GM23338 (cell line): ENCODE results near the gene TENM4. TPM values are rescaled to one million over a fixed set of nuclear protein-coding genes. Genes with fewer than 3 reads are reported as not detected.

Source experiments
- ATAC-seq: fragments of 200-7000 bp; cut with Tn5 transposase; 3 replicates; pipeline ENCODE4 v1.9.1; 2020
- DNase-seq: peaks from one replicate; pipeline ENCODE4 v3.0.0-alpha.2; 2015; ENCODE audit warnings: low spot score
- H2AFZ ChIP-seq: fragments of 200-600 bp; sonication (generic); 2 replicates; pipeline ENCODE4 v1.8.0; 2016; ENCODE audit warnings: antibody characterized with exemption, mild to moderate bottlenecking, moderate library complexity
- H3F3A ChIP-seq: fragments of 200-600 bp; sonication (generic); replicated peaks from 2 replicates; pipeline ENCODE4 v1.8.0; 2017; ENCODE audit warnings: antibody characterized with exemption, mixed run types, low read depth
- H3K27ac ChIP-seq: fragments of 200-600 bp; sonication (generic); 2 replicates; pipeline ENCODE4 v1.6.1; 2016; ENCODE audit warnings: low read depth
- H3K27me3 ChIP-seq: fragments of 200-600 bp; sonication (generic); 2 replicates; pipeline ENCODE4 v1.8.0; 2016; ENCODE audit warnings: mild to moderate bottlenecking, mixed run types, moderate library complexity; ENCODE audit not compliant: insufficient read depth
- H3K36me3 ChIP-seq: fragments of 200-600 bp; sonication (generic); 2 replicates; pipeline ENCODE4 v1.8.0; 2016; ENCODE audit warnings: mild to moderate bottlenecking; ENCODE audit not compliant: insufficient read depth
- H3K4me1 ChIP-seq: fragments of 200-600 bp; sonication (generic); 2 replicates; pipeline ENCODE4 v1.8.0; 2016; ENCODE audit warnings: mild to moderate bottlenecking, moderate library complexity; ENCODE audit not compliant: insufficient read depth
- H3K4me2 ChIP-seq: fragments of 200-600 bp; sonication (generic); 2 replicates; pipeline ENCODE4 v1.7.1; 2017; ENCODE audit warnings: mixed run types
- H3K4me3 ChIP-seq: fragments of 200-600 bp; sonication (generic); 2 replicates; pipeline ENCODE4 v1.6.1; 2016; ENCODE audit warnings: mixed run types
- H3K79me2 ChIP-seq: fragments of 200-600 bp; sonication (generic); replicated peaks from 2 replicates; pipeline ENCODE4 v1.8.0; 2017; ENCODE audit warnings: mild to moderate bottlenecking; ENCODE audit not compliant: insufficient read depth
- H3K9me2 ChIP-seq: fragments of 200-600 bp; sonication (generic); 2 replicates; pipeline ENCODE4 v1.8.0; 2017; ENCODE audit not compliant: insufficient read depth
- H4K20me1 ChIP-seq: fragments of 200-600 bp; sonication (generic); replicated peaks from 2 replicates; pipeline ENCODE4 v1.8.0; 2017; ENCODE audit warnings: mild to moderate bottlenecking; ENCODE audit not compliant: insufficient read depth
- H3K27ac Mint-ChIP-seq: 2 replicates; pipeline ENCODE4 v1.8.0; 2020; ENCODE audit warnings: inconsistent platforms, mild to moderate bottlenecking, moderate library complexity, mixed read lengths
- H3K27me3 Mint-ChIP-seq: 3 replicates; pipeline ENCODE4 v1.8.0; 2022; ENCODE audit warnings: low read depth, mild to moderate bottlenecking, moderate library complexity, mixed read lengths, inconsistent platforms; ENCODE audit not compliant: insufficient read depth, poor library complexity
- H3K36me3 Mint-ChIP-seq: 3 replicates; pipeline ENCODE4 v1.8.0; 2021; ENCODE audit warnings: low read depth, mild to moderate bottlenecking, inconsistent platforms, moderate library complexity, mixed read lengths
- H3K4me1 Mint-ChIP-seq: 3 replicates; pipeline ENCODE4 v1.8.0; 2020; ENCODE audit warnings: mild to moderate bottlenecking, inconsistent platforms, mixed read lengths
- H3K4me3 Mint-ChIP-seq: 3 replicates; pipeline ENCODE4 v1.8.0; 2021; ENCODE audit warnings: moderate library complexity, mild to moderate bottlenecking, inconsistent platforms, mixed read lengths
- H3K9me3 Mint-ChIP-seq: 3 replicates; pipeline ENCODE4 v1.8.0; 2020; ENCODE audit warnings: moderate library complexity, mild to moderate bottlenecking, inconsistent platforms, mixed read lengths
- CREB1 ChIP-seq: fragments of 250-450 bp; sonication (Bioruptor Pico); IDR thresholded peaks from 2 replicates; pipeline ENCODE4 v1.5.0; 2020; ENCODE audit warnings: low read depth, mild to moderate bottlenecking, moderate library complexity
- CTCF ChIP-seq, 2 experiments: fragments of 200-600 bp in 1 of 2; sonication (generic) in 1 of 2; conservative IDR thresholded peaks; 2 replicates each; pipeline versions ENCODE4 v1.5.1 to v1.6.1; 2016 to 2017; ENCODE audit warnings: antibody characterized with exemption in 2 of 2, low read depth in 2 of 2, mild to moderate bottlenecking in 2 of 2, moderate library complexity in 1 of 2
- NANOG ChIP-seq: IDR thresholded peaks from 2 replicates; pipeline ENCODE4 v1.6.1; 2016; ENCODE audit warnings: antibody characterized with exemption, borderline replicate concordance
- POLR2AphosphoS5 ChIP-seq: IDR thresholded peaks from 2 replicates; pipeline ENCODE4 v1.6.1; 2016; ENCODE audit warnings: antibody characterized with exemption, low read depth
- REST ChIP-seq: IDR thresholded peaks from one replicate; pipeline ENCODE4 v1.6.1; 2018; ENCODE audit warnings: antibody characterized with exemption; ENCODE audit not compliant: unreplicated experiment
- ZNF331 ChIP-seq: fragments of 250-450 bp; sonication (Bioruptor Pico); IDR thresholded peaks from 2 replicates; pipeline ENCODE4 v1.5.0; 2020; ENCODE audit warnings: low read depth, mild to moderate bottlenecking, moderate library complexity
- ZNF462 ChIP-seq: fragments of 250-450 bp; sonication (Bioruptor Pico); IDR thresholded peaks from 2 replicates; pipeline ENCODE4 v1.5.0; 2020; ENCODE audit warnings: mild to moderate bottlenecking, moderate library complexity
- polyA plus RNA-seq: library from polyadenylated mRNA; unstranded; fragments of >200 nt; fragmentation: Nextera tagmentation; extraction: Ambion mirVana; gene quantifications from 2 replicates; pipeline ENCODE4 v1.2.1, GENCODE V29; 2016
- total RNA-seq: library from RNA; depleted of rRNA; stranded (reverse); fragments of >200 nt; shearing (Covaris generic); gene quantifications from 2 replicates; pipeline ENCODE4 v1.2.3, GENCODE V29; 2014

TENM4 gene
- total and polyA plus RNA-seq, 2 experiments from 2014 or later: 7.3 TPM

GRCh38 chr11:79165908-79166307 lies 274.9 kb downstream of the TENM4 start (continued):
- no peak for TF ChIP-seq REST

GRCh38 chr11:79160791-79161403 lies 279.9 kb downstream of the TENM4 start:
- H3K4me3 ChIP-seq: no peak overlapping the region
- no peaks in the 10 kb centered on the region for H3K79me2 ChIP-seq
- no peaks in the 10 kb centered on the region for H3K27me3 ChIP-seq
- peak; percentile 26 for DNase-seq
- no peaks in the 10 kb centered on the region for H3K4me1 ChIP-seq
- no peaks in the 10 kb centered on the region for H3K36me3 Mint-ChIP-seq
- H3K4me1 Mint-ChIP-seq: peaks cover 3% of the 10 kb centered on the region; the same call in 2 of the 3 replicates
- no peak overlapping the region for H3K4me3 Mint-ChIP-seq
- H4K20me1 ChIP-seq: no peaks in the 10 kb centered on the region
- H3K9me3 Mint-ChIP-seq: no peaks in the 10 kb centered on the region; the same call in 2 of the 3 replicates
- no peak overlapping the region for H3K27ac ChIP-seq
- no peak overlapping the region for H3K27ac Mint-ChIP-seq
- no peaks in the 10 kb centered on the region for H3K36me3 ChIP-seq
- peaks cover 3% of the 10 kb centered on the region for H3K27me3 Mint-ChIP-seq
- no peak for ATAC-seq
- no peak overlapping the region for H2AFZ ChIP-seq
- H3K9me2 ChIP-seq: peaks cover 7% of the 10 kb centered on the region; the same call in 1 of the 2 replicates
- H3K4me2 ChIP-seq: no peak overlapping the region
- no peaks in the 10 kb centered on the region for H3F3A ChIP-seq
- TF ChIP-seq ZNF331 (CRISPR knock-in tag) (no peak), ZNF462 (CRISPR knock-in tag) (no peak), CREB1 (no peak), POLR2AphosphoS5 (no peak), CTCF (conservative IDR thresholded peaks at IDR 0.05; ENCODE audit: low read depth in 2 of 2) (peak; percentile 35 to 55), NANOG (no peak), REST (no peak)
